Activated T-helper 1 cell treated with anti-CD3 and anti-CD28 coated beads, Interleukin-12 subunit alpha, Interleukin-12 subunit beta, Interleukin-2, Interleukin-4 antibody, amounts not matched to agents 30 ng/mL and 10 ng/mL and 1 ng/mL, durations not matched to agents 14 hours and 24 hours and 36 hours (primary cell): ENCODE measurements around the gene AFF3. TPM values are rescaled to one million over a fixed set of nuclear protein-coding genes. Genes with fewer than 3 reads are reported as not detected.
"Not testable (repeated sequence)": the region's sequence is repeated elsewhere in the genome, so short reads cannot be mapped to it uniquely, and the experiment has no call there.

Source experiments
- DNase-seq: peaks from one replicate; pipeline ENCODE4 v3.0.0; 2021; ENCODE audit warnings: low spot score
- H3K27ac Mint-ChIP-seq: one replicate; pipeline ENCODE4 v1.8.0; 2021; ENCODE audit warnings: mild to moderate bottlenecking, mixed read lengths
- H3K27me3 Mint-ChIP-seq: one replicate; pipeline ENCODE4 v1.8.0; 2022; ENCODE audit warnings: mild to moderate bottlenecking, moderate library complexity, mixed read lengths; ENCODE audit not compliant: insufficient read depth
- H3K36me3 Mint-ChIP-seq: one replicate; pipeline ENCODE4 v1.8.0; 2021; ENCODE audit warnings: low read depth, mixed read lengths
- H3K4me1 Mint-ChIP-seq: one replicate; pipeline ENCODE4 v1.8.0; 2021; ENCODE audit warnings: low read depth, mixed read lengths
- H3K4me3 Mint-ChIP-seq: one replicate; pipeline ENCODE4 v1.8.0; 2021; ENCODE audit warnings: mild to moderate bottlenecking, moderate library complexity, mixed read lengths
- H3K9me3 Mint-ChIP-seq: one replicate; pipeline ENCODE4 v1.8.0; 2021; ENCODE audit warnings: mixed read lengths
- intact Hi-C: fragments of 100-400 bp; cut with micrococcal nuclease; formaldehyde crosslinking; loops from one replicate; pipeline ENCODE4 v1.15.1; 2024
- total RNA-seq: library from RNA; stranded (reverse); gene quantifications from 2 replicates; pipeline ENCODE4 v1.2.3, GENCODE V29; 2022

Gene AFF3
- total RNA-seq, 1 donor from 2014 or later, result 2.4 TPM

DNA sequence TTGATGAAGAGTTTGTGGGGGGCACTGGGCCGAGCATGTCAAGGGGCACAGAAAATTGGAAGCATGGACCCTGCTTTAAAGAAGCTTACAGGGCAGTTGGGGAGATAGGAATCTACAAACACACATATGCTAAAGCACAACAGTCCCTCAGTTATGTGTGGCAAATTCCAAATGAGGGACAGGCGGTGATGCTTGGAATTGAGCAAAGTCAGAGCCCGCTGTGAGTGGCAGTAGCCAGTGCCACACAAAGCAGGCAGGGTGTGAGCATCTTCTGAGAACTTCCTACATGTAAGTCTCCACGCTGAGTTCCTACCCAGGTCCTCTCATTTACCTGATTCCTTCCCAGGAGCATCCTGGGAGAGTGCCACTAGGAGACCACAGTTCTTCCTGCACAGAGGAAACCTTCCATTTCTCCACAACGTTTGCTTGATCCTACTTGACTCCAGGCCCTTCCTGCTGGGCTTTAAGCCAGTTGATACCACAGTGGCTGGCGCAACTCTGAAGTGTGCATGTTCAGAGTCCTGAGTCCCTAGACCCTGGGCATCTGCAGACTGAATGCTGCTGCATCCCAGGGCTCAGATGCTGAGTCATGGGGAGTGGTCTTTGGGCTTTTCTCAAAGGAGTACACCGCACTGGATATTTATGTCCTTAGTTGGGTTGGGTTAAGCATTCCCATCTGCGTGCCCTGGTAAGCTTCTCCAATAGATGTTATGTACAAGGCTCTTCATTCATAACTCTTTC, 365.3 kb downstream of the AFF3 start:
- Mint-ChIP-seq H3K9me3 (no peaks in the 10 kb centered on the region), H3K4me1 (no peaks in the 10 kb centered on the region), H3K4me3 (no peak overlapping the region), H3K36me3 (no peaks in the 10 kb centered on the region), H3K27ac (no peak overlapping the region), H3K27me3 (no peaks in the 10 kb centered on the region)
- intact Hi-C loops, result no loop called here
- no peak for DNase-seq

DNA sequence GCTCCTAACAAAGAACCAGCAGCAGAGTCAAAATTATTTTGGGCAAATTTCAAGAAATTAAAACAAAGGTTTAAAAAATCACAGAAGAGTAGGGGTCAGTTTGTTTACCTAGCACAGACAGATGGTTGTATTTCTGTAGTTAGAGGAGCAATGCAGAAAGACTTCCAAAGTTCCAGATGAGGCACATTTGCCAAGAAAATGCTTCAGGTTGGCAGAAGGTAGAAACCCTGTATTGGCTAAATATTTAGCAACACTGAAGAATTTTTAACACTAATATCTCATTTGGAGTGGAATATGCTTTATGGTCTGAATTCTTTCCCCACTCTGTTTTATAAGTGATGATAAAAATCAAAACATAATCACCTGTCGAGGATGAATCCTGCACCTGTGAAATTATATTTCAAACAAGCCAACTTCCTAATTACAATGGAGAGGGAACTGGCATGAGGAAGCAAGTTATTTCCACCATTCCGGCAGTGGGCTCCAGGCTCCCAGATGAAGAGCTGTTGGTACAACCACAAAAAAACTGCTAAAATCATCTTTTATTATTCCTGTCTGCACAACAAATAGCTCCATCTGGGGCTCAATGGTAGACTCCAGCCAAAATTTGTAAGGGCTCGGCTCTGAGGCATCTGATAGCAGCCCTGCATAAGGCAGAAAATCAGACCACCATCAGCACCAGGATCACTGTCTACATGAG, 366.0 kb downstream of the AFF3 start:
- Mint-ChIP-seq H3K36me3 (no peaks in the 10 kb centered on the region), H3K27me3 (no peaks in the 10 kb centered on the region), H3K27ac (no peak overlapping the region), H3K9me3 (no peaks in the 10 kb centered on the region), H3K4me1 (no peaks in the 10 kb centered on the region), H3K4me3 (no peak overlapping the region)
- DNase-seq, result no peak
- intact Hi-C loops, result no loop called here

DNA sequence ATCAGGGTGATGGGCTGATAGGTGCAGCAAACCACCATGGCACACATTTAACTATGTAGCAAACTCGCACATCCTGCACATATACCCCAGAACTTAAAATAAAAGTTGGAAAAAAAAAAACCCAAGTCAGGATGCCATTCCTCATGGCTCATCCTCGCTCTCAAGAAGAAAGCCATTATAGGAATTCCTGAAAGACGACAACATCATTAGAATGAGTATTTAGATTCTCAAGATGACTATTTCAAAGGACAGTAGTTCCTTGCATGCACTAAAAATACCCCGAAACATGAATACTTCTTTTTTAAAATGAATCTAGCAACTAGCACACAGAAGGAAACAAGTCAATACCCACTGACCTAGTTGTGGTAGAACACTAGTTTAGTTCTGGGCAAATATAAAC, 366.8 kb downstream of the AFF3 start:
- H3K4me3 Mint-ChIP-seq, result no peak overlapping the region
- H3K9me3 Mint-ChIP-seq, result no peaks in the 10 kb centered on the region
- H3K36me3 Mint-ChIP-seq, result no peaks in the 10 kb centered on the region

DNA sequence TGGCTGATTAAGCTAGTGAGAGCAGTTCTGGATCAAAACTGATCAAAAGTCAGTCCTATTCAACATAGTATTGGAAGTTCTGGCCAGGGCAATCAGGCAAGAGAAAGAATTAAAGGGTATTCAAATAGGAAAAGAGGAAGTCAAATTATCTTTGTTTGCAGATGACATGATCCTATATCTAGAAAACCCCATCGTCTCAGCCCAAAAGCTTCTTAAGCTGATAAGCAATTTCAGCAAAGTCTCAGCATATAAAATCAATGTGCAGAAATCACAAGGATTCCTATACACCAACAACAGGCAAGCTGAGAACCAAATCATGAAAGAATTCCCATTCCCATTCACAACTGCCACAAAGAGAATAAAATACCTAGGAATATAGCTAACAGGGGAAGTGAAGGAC, 368.7 kb downstream of the AFF3 start:
- H3K4me1 Mint-ChIP-seq, intact Hi-C loops, H3K36me3 Mint-ChIP-seq, H3K4me3 Mint-ChIP-seq, H3K27me3 Mint-ChIP-seq, DNase-seq, H3K27ac Mint-ChIP-seq, H3K9me3 Mint-ChIP-seq: not testable (repeated sequence)

More for the DNA sequence above, 366.8 kb downstream of the AFF3 start:
- no peaks in the 10 kb centered on the region for H3K27me3 Mint-ChIP-seq
- no peaks in the 10 kb centered on the region for H3K4me1 Mint-ChIP-seq
- H3K27ac Mint-ChIP-seq, result no peak overlapping the region
- intact Hi-C loops, result no loop called here
- DNase-seq, result no peak

DNA sequence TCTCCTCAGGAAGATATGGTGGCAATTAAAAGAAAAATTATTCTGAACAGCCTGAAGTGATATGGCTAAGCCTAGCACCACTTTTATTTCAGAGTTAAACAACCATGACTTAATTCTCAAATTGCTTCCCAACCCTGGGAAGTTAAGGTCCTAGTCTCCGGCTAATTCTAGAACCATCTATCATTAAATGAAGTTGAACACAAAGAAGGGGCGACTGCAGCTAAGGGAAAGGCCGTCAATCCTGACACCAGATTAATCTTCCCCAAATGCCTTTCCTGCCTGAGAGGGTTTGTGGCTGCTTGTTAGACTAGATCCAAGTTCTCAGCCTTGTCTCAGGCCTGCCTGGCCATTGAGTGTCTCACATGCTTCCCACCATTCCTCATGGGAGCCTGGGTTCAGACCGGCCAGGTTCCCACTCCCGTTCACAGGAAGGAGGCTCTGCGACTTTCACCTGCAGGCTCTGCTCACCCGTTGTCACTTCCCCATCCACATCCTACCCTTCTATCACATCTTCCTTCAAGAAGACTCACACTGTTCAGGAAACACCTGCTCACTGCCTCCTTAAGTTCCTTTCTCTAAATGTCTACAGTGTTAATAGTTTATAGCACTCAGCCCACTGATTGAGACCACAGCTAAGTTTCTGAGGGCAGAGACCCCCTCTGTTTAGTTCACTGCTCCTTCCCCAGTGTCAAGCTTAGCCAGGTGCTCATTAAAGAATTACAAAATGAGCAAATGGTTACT, 369.6 kb downstream of the AFF3 start:
- no peak for DNase-seq
- Mint-ChIP-seq H3K9me3 (peaks cover 3% of the 10 kb centered on the region), H3K27me3 (no peaks in the 10 kb centered on the region), H3K4me1 (no peaks in the 10 kb centered on the region), H3K27ac (no peak overlapping the region), H3K36me3 (no peaks in the 10 kb centered on the region), H3K4me3 (no peak overlapping the region)
- intact Hi-C loops, result no loop called here

DNA sequence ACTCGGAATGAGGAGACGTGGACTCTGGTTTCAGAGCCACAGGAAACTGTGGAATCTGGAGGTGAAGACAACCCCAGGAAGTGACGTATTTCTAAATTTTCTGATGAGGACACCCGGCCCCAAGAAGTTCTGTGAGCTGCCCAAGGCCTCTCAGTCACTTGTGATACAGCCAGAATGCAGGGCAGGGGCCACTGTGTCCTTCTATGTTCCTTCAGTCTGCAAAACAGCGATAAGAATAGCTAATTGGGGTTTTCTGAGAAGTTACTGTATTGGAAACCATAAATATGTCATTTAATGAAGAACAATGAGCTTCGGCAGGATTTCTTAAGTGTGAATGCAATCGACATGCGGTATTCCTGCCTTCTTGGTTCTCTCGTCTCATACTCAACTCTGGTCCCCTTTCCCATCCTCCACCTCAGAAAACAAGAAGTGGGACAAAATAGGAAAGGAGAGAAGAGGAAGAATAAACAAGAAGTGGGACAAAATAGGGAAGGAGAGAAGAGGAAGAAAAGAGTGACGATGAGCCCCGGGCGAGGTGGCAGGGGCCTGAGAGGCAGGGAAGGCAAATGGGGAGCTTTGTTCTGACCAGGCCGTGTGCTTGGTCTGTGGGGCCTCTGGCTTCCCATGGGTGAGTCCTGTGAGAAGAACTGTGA, 370.6 kb downstream of the AFF3 start:
- Mint-ChIP-seq H3K4me3 (no peak overlapping the region), H3K27me3 (no peaks in the 10 kb centered on the region), H3K36me3 (no peaks in the 10 kb centered on the region), H3K9me3 (peaks cover 3% of the 10 kb centered on the region), H3K4me1 (no peaks in the 10 kb centered on the region), H3K27ac (no peak overlapping the region)
- intact Hi-C loops, result no loop called here
- DNase-seq, result no peak

DNA sequence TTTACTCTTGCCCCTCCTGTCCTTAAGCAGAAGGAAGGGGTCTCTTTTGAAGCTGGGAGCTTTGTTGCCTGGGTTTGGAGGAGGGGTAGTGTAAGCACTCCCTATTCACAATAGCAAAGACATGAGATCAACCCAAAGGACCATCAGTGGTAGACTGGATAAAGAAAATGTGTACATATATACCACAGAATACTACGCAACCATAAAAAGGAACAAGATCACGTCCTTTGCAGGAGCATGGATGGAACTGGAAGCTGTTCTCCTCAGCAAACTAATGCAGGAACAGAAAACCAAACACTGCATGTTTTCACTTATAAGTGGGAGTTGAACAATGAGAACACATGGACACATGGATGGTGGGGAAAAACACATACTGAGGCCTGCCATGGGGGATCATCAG, 371.5 kb downstream of the AFF3 start:
- H3K4me1 Mint-ChIP-seq, result no peaks in the 10 kb centered on the region
- no peak for DNase-seq
- H3K4me3 Mint-ChIP-seq, result no peak overlapping the region
- intact Hi-C loops, result no loop called here
- no peaks in the 10 kb centered on the region for H3K36me3 Mint-ChIP-seq
- no peaks in the 10 kb centered on the region for H3K27me3 Mint-ChIP-seq
- H3K9me3 Mint-ChIP-seq, result peaks cover 3% of the 10 kb centered on the region
- H3K27ac Mint-ChIP-seq, result no peak overlapping the region

DNA sequence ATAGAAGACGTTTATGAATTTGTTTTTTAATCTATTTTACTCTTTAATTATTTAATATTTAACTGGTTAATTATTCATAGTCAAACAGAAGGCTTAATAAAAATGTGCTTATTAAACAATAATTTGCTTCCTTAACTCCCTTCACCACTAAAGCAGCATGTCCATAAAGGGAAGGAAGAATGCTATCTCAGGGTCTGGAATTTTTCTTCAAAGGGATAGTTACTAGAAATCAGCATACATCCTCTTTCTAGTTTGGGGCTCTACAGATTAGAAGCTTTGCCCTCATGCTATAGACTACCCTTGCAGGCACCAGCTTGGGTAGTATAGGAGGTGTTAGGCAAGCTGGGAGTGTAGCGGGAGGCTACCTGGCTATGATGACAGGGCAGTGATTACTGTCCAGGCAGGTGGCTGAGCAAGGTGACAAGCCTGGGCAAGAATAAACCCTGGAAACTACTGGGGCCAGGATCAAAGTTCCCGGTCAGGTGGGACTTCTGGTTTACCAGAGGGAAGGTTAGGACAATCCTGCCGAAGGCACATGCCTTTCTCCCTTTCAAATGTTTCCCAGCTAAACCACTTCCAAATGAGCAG, 376.6 kb downstream of the AFF3 start:
- H3K27ac Mint-ChIP-seq, result no peak overlapping the region
- no peaks in the 10 kb centered on the region for H3K36me3 Mint-ChIP-seq
- no peaks in the 10 kb centered on the region for H3K27me3 Mint-ChIP-seq
- DNase-seq, result no peak
- intact Hi-C loops, result no loop called here
- H3K4me3 Mint-ChIP-seq, result no peak overlapping the region
- peaks cover 3% of the 10 kb centered on the region for H3K9me3 Mint-ChIP-seq
- no peaks in the 10 kb centered on the region for H3K4me1 Mint-ChIP-seq

DNA sequence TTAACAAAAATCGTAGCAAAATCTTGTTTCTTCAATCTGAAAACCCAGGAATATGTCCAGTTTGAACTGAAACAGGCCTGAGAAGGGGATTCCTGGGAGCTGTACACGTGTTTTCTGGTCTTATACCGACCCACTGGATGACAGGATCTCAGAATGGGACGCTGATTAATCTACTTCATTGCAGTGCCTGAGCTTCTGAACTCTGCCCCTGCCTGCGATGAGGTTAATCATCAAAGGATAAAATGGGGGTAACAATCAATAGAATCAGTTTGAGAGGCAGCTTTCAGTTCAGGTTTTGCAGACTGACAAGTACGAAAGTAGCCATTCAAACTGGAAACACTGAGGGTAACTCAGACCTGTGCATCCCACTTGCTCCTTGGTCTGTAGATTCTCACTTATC, 378.6 kb downstream of the AFF3 start:
- no peak for DNase-seq
- Mint-ChIP-seq H3K27ac (no peak overlapping the region), H3K4me3 (no peak overlapping the region), H3K4me1 (no peaks in the 10 kb centered on the region), H3K36me3 (no peaks in the 10 kb centered on the region), H3K9me3 (no peaks in the 10 kb centered on the region), H3K27me3 (peaks cover 2% of the 10 kb centered on the region)
- intact Hi-C loops, result no loop called here

DNA sequence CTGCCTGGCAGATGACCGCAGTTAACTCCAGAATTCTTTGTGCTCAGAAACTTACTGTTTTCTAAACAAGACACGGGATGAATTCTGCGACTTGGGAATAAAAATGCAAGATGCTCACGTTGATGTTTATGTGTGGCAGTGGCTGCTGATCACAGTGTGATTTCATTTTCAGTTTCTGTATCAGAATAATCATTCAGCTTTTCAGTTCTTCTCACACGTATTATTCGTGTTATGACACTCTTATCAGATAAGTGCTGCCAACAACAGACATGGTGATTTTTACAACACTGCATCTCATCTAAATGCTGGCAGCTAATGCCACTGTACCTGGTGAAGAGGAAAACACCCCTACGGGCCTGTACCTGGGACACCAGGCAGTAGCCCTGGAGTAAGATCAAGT, 379.7 kb downstream of the AFF3 start:
- no peaks in the 10 kb centered on the region for H3K9me3 Mint-ChIP-seq
- H3K36me3 Mint-ChIP-seq, result no peaks in the 10 kb centered on the region
- H3K27me3 Mint-ChIP-seq, result peaks cover 2% of the 10 kb centered on the region
- H3K27ac Mint-ChIP-seq, result no peak overlapping the region
- H3K4me1 Mint-ChIP-seq, result no peaks in the 10 kb centered on the region
- no peak for DNase-seq
- no peak overlapping the region for H3K4me3 Mint-ChIP-seq
- intact Hi-C loops, result no loop called here

DNA sequence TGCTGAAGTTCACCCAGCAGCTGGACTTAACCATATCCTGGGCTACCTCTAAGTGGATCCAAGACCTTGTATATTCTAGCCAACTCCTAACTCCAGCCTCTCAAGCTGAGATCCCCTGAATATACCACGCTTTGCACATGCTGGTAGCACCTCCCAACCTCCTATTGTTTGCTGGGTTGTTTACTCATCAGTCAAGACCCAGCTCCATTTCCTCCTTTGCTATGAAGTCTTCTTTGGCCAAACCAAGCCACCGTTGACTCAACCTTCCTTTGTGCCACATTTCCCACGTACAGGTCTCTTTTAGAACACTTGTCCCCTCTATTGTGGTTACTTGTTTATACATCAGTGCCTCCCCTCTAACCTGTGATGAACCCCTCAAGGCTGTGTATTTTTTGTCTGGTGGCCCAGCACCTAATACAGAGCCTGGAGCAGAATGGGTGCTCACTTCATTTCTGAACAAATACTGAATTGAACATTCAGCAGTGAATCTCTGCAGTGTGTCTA, 384.7 kb downstream of the AFF3 start:
- H3K9me3 Mint-ChIP-seq, result no peaks in the 10 kb centered on the region
- no peaks in the 10 kb centered on the region for H3K4me1 Mint-ChIP-seq
- H3K36me3 Mint-ChIP-seq, result no peaks in the 10 kb centered on the region
- intact Hi-C loops, result no loop called here
- DNase-seq, result no peak
- H3K27ac Mint-ChIP-seq, result no peak overlapping the region
- H3K4me3 Mint-ChIP-seq, result no peak overlapping the region
- H3K27me3 Mint-ChIP-seq, result peaks cover 2% of the 10 kb centered on the region

DNA sequence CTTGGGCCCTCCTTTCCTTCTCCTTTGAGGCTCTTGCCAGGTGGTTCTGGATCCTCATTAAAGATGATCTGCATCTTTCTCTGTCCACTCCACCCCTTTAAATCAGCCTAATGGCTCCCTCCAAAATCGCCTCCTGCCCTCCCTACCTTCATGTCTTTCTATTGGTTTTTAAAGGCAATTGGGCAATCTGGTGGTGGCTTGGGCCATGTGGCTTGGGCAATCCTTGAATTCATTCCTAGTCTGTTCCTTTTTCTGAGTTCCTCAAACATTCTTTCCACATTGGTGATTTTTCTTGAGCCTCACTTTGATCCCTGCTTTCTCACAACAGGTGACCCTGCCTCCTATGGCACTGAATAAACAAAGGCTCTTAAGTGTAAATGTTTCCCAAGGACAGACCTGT, 386.3 kb downstream of the AFF3 start:
- Mint-ChIP-seq H3K36me3 (no peaks in the 10 kb centered on the region), H3K4me1 (no peaks in the 10 kb centered on the region), H3K9me3 (no peaks in the 10 kb centered on the region), H3K4me3 (no peak overlapping the region), H3K27me3 (peaks cover 2% of the 10 kb centered on the region), H3K27ac (no peak overlapping the region)
- intact Hi-C loops, result no loop called here
- no peak for DNase-seq
